ENCODE results near the gene HLCS. TPM values are rescaled to one million over a fixed set of nuclear protein-coding genes. Genes with fewer than 3 reads are reported as not detected.
A peak's percentile ranks its signal among the peaks of the same experiment; 100 is the strongest.

Gene HLCS
- total and polyA plus RNA-seq, 2 donors: 8.6 to 22.9 TPM

- DNase-seq (ENCODE audit: extremely low spot score): no peak
- Histone ChIP-seq H3K36me3 (ENCODE audit: insufficient read depth) (no peaks in the 10 kb centered on the region), H3K4me3 (ENCODE audit: low read depth, low read length) (no peak overlapping the region), H3K4me1 (ENCODE audit: insufficient read depth) (no peaks in the 10 kb centered on the region), H3K27ac (ENCODE audit: low read depth) (no peak overlapping the region)
- WGBS: 96% methylated on average over 2 of the region's 2 CpGs
Observed at GRCh38 chr21:36796070-36796469, 170.4 kb downstream of the HLCS start.

- Histone ChIP-seq H3K27ac (ENCODE audit: low read depth) (no peak overlapping the region), H3K36me3 (ENCODE audit: insufficient read depth) (no peaks in the 10 kb centered on the region), H3K4me3 (ENCODE audit: low read depth, low read length) (no peak overlapping the region), H3K4me1 (ENCODE audit: insufficient read depth) (no peaks in the 10 kb centered on the region)
- 86% methylated on average over 6 of the region's 6 CpGs for WGBS
- no peak for DNase-seq (ENCODE audit: extremely low spot score)
Observed at GRCh38 chr21:36792505-36792967, 173.9 kb downstream of the HLCS start.

GRCh38 chr21:36791695-36792470 is 174.6 kb downstream of the HLCS start:
- no peaks in the 10 kb centered on the region for H3K36me3 ChIP-seq (ENCODE audit: insufficient read depth)
- no peaks in the 10 kb centered on the region for H3K4me1 ChIP-seq (ENCODE audit: insufficient read depth)
- H3K27ac ChIP-seq (ENCODE audit: low read depth): no peak overlapping the region
- WGBS: 88% methylated on average over 21 of the region's 21 CpGs
- H3K4me3 ChIP-seq (ENCODE audit: low read depth, low read length): no peak overlapping the region
- no peak for DNase-seq (ENCODE audit: extremely low spot score)

GRCh38 chr21:36791180-36791579 is 175.3 kb downstream of the HLCS start:
- no peak for DNase-seq (ENCODE audit: extremely low spot score)
- H3K4me3 ChIP-seq (ENCODE audit: low read depth, low read length): no peak overlapping the region
- H3K4me1 ChIP-seq (ENCODE audit: insufficient read depth): no peaks in the 10 kb centered on the region
- 89% methylated on average over 10 of the region's 10 CpGs for WGBS
- no peak overlapping the region for H3K27ac ChIP-seq (ENCODE audit: low read depth)
- H3K36me3 ChIP-seq (ENCODE audit: insufficient read depth): no peaks in the 10 kb centered on the region

- Histone ChIP-seq H3K36me3 (ENCODE audit: insufficient read depth) (no peaks in the 10 kb centered on the region), H3K4me1 (ENCODE audit: insufficient read depth) (no peaks in the 10 kb centered on the region), H3K4me3 (ENCODE audit: low read depth, low read length) (no peak overlapping the region), H3K27ac (ENCODE audit: low read depth) (no peak overlapping the region)
- 58% methylated on average over 7 of the region's 7 CpGs for WGBS
- DNase-seq (ENCODE audit: extremely low spot score): no peak
Observed at GRCh38 chr21:36790616-36791015, 175.9 kb downstream of the HLCS start.

- Histone ChIP-seq H3K27ac (ENCODE audit: low read depth) (no peak overlapping the region), H3K36me3 (ENCODE audit: insufficient read depth) (no peaks in the 10 kb centered on the region), H3K4me3 (ENCODE audit: low read depth, low read length) (no peak overlapping the region), H3K4me1 (ENCODE audit: insufficient read depth) (peaks cover 2% of the 10 kb centered on the region)
- WGBS: 33% methylated on average over 12 of the region's 12 CpGs
- DNase-seq (ENCODE audit: extremely low spot score): peak; percentile 37
Observed at GRCh38 chr21:36788120-36788638, 178.3 kb downstream of the HLCS start.

- Histone ChIP-seq H3K4me3 (ENCODE audit: low read depth, low read length) (no peak overlapping the region), H3K4me1 (ENCODE audit: insufficient read depth) (peaks cover 2% of the 10 kb centered on the region), H3K36me3 (ENCODE audit: insufficient read depth) (no peaks in the 10 kb centered on the region), H3K27ac (ENCODE audit: low read depth) (no peak overlapping the region)
- 96% methylated on average over 4 of the region's 4 CpGs for WGBS
- no peak for DNase-seq (ENCODE audit: extremely low spot score)
Observed at GRCh38 chr21:36786186-36786585, 180.3 kb downstream of the HLCS start.

- no peaks in the 10 kb centered on the region for H3K36me3 ChIP-seq (ENCODE audit: insufficient read depth)
- WGBS: 88% methylated on average over 2 of the region's 2 CpGs
- H3K4me3 ChIP-seq (ENCODE audit: low read depth, low read length): no peak overlapping the region
- H3K4me1 ChIP-seq (ENCODE audit: insufficient read depth): peaks cover 2% of the 10 kb centered on the region
- no peak overlapping the region for H3K27ac ChIP-seq (ENCODE audit: low read depth)
- no peak for DNase-seq (ENCODE audit: extremely low spot score)
Observed at GRCh38 chr21:36785615-36786014, 180.9 kb downstream of the HLCS start.

- DNase-seq (ENCODE audit: extremely low spot score): no peak
- WGBS: 88% methylated on average over 12 of the region's 12 CpGs
- Histone ChIP-seq H3K36me3 (ENCODE audit: insufficient read depth) (no peaks in the 10 kb centered on the region), H3K27ac (ENCODE audit: low read depth) (no peak overlapping the region), H3K4me3 (ENCODE audit: low read depth, low read length) (no peak overlapping the region), H3K4me1 (ENCODE audit: insufficient read depth) (peaks cover 2% of the 10 kb centered on the region)
Observed at GRCh38 chr21:36784947-36785346, 181.5 kb downstream of the HLCS start.

- no peaks in the 10 kb centered on the region for H3K36me3 ChIP-seq (ENCODE audit: insufficient read depth)
- DNase-seq (ENCODE audit: extremely low spot score): no peak
- H3K27ac ChIP-seq (ENCODE audit: low read depth): no peak overlapping the region
- 94% methylated on average over 8 of the region's 8 CpGs for WGBS
- H3K4me1 ChIP-seq (ENCODE audit: insufficient read depth): peaks cover 2% of the 10 kb centered on the region
- no peak overlapping the region for H3K4me3 ChIP-seq (ENCODE audit: low read depth, low read length)
Observed at GRCh38 chr21:36783612-36784374, 182.7 kb downstream of the HLCS start.

GRCh38 chr21:36780861-36781260 is 185.6 kb downstream of the HLCS start:
- Histone ChIP-seq H3K36me3 (ENCODE audit: insufficient read depth) (no peaks in the 10 kb centered on the region), H3K4me3 (ENCODE audit: low read depth, low read length) (no peak overlapping the region), H3K27ac (ENCODE audit: low read depth) (no peak overlapping the region), H3K4me1 (ENCODE audit: insufficient read depth) (peaks cover 2% of the 10 kb centered on the region)
- no peak for DNase-seq (ENCODE audit: extremely low spot score)
- WGBS: 95% methylated on average over 6 of the region's 6 CpGs

GRCh38 chr21:36776981-36777617 is 189.4 kb downstream of the HLCS start:
- no peak overlapping the region for H3K27ac ChIP-seq (ENCODE audit: low read depth)
- no peaks in the 10 kb centered on the region for H3K36me3 ChIP-seq (ENCODE audit: insufficient read depth)
- H3K4me1 ChIP-seq (ENCODE audit: insufficient read depth): no peaks in the 10 kb centered on the region
- no peak for DNase-seq (ENCODE audit: extremely low spot score)
- H3K4me3 ChIP-seq (ENCODE audit: low read depth, low read length): no peak overlapping the region
- WGBS: 73% methylated on average over 10 of the region's 10 CpGs

GRCh38 chr21:36773995-36774394 is 192.5 kb downstream of the HLCS start:
- no peaks in the 10 kb centered on the region for H3K36me3 ChIP-seq (ENCODE audit: insufficient read depth)
- WGBS: 75% methylated on average over 8 of the region's 8 CpGs
- H3K4me1 ChIP-seq (ENCODE audit: insufficient read depth): no peaks in the 10 kb centered on the region
- DNase-seq (ENCODE audit: extremely low spot score): no peak
- no peak overlapping the region for H3K4me3 ChIP-seq (ENCODE audit: low read depth, low read length)
- no peak overlapping the region for H3K27ac ChIP-seq (ENCODE audit: low read depth)

Data from urinary bladder (tissue), 4 donors.